Kidney (tissue), 14 donors: Measurements from ENCODE around the gene RMND5B. TPM values are rescaled to one million over a fixed set of nuclear protein-coding genes. Genes with fewer than 3 reads are reported as not detected.
"Not testable (repeated sequence)": the region's sequence is repeated elsewhere in the genome, so short reads cannot be mapped to it uniquely, and the experiment has no call there.

Experiments
- DNase-seq, 5 donors: peaks; one replicate each; pipeline ENCODE4 v3.0.0-alpha.2; 2013 to 2020
- FAIRE-seq: peaks from 2 replicates; lab custom pipeline; 2012; peaks lifted over from hg19 to GRCh38; lab: Jason Lieb, UNC
- H3K27ac ChIP-seq, 2 donors: one replicate each; pipeline ENCODE4 v1.7.0; 2013; ENCODE audit warnings: low read depth in 2 of 2, low read length in 2 of 2, inconsistent platforms in 1 of 2
- H3K27me3 ChIP-seq: one replicate; pipeline ENCODE4 v1.7.1; 2013; ENCODE audit warnings: low read length, inconsistent platforms; ENCODE audit not compliant: control insufficient read depth, insufficient read depth
- H3K36me3 ChIP-seq, 3 donors: one replicate each; pipeline versions ENCODE4 v1.7.0 to v1.7.1; 2013; ENCODE audit warnings: low read length in 3 of 3, control low read depth in 1 of 3, inconsistent platforms in 1 of 3; ENCODE audit not compliant: insufficient read depth in 3 of 3, control insufficient read depth in 2 of 3
- H3K4me1 ChIP-seq, 3 donors: one replicate each; pipeline versions ENCODE4 v1.7.0 to v1.7.1; 2013; ENCODE audit warnings: low read length in 3 of 3, inconsistent platforms in 1 of 3, low read depth in 1 of 3; ENCODE audit not compliant: control insufficient read depth in 2 of 3, insufficient read depth in 2 of 3
- H3K4me3 ChIP-seq, 3 donors: one replicate each; pipeline versions ENCODE4 v1.7.0 to v1.8.1; 2013; ENCODE audit warnings: low read length in 3 of 3, control low read depth in 1 of 3, inconsistent platforms in 1 of 3
- H3K9ac ChIP-seq, 3 donors: one replicate each; pipeline versions ENCODE4 v1.7.0 to v1.7.1; 2013; ENCODE audit warnings: low read length in 3 of 3, control low read depth in 1 of 3, inconsistent platforms in 1 of 3
- H3K9me3 ChIP-seq, 3 donors: one replicate each; pipeline versions ENCODE4 v1.7.0 to v1.7.1; 2013; ENCODE audit warnings: low read length in 3 of 3, control low read depth in 1 of 3, inconsistent platforms in 1 of 3; ENCODE audit not compliant: control insufficient read depth in 2 of 3, insufficient read depth in 1 of 3
- intact Hi-C: fragments of 100-400 bp; cut with DNase I; formaldehyde crosslinking; loops from one replicate; pipeline ENCODE4 v1.11.1; 2022
- polyA plus RNA-seq: library from polyadenylated mRNA; stranded (reverse); fragments of 350-450 nt; fragmentation: Illumina TruSeq; extraction: RNeasy Lipid Tissue Mini Kit (QIAGEN cat#74804); gene quantifications from one replicate; pipeline ENCODE4 v1.2.3, GENCODE V29; 2014; ENCODE audit warnings: low read depth, low replicate concordance; ENCODE audit not compliant: insufficient read depth
- total RNA-seq: library from RNA; stranded (reverse); fragmentation: NEBNext Ultra II Directional; extraction: Animal tissue kit (Norgen Biotek cat#: 25700); gene quantifications from one replicate; pipeline ENCODE4 v1.2.1, GENCODE V29; 2021
- TF ChIP-seq, protein P1 (sequence below): IDR thresholded peaks from 3 replicates; pipeline ENCODE4 v1.5.1; 2012; ENCODE audit warnings: mild to moderate bottlenecking, moderate library complexity, borderline replicate concordance; ENCODE audit not compliant: insufficient read depth; ENCODE audit errors: extremely low read depth
- donor health status: control.
- donor health status: control.
- donor health status: control.
- donor health status: control.
- donor health status: control.
- donor health status: DM: yes; HTN: yes; CAD: no.
- donor health status: Normal renal cell carcinoma (clear cell type).

Gene RMND5B
- total and polyA plus RNA-seq, 2 donors from 2014 or later = 36.6 to 45.3 TPM

DNA sequence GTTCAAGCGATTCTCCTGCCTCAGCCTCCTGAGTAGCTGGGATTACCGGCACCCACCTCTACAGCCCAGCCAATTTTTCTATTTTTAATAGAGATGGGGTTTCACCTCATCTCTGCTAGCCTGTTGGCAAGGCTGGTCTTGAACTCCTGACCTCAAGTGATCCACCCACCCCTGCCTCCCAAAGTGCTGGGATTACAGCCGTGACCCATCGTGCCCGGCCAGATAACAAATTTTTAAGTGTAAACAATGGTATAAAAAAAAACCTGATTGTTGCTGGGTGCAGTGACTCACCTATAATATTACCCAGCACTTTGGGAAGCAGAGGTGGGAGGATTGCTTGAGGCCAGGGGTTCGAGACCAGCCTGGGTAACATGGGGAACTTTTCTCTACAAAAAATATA lies 45.5 kb upstream of the RMND5B start:
- no peak for DNase-seq
- H3K9ac ChIP-seq = no peak overlapping the region
- H3K4me3 ChIP-seq = no peak overlapping the region
- H3K27me3 ChIP-seq = no peaks in the 10 kb centered on the region
- H3K9me3 ChIP-seq = no peaks in the 10 kb centered on the region
- no peak overlapping the region for H3K27ac ChIP-seq
- no peaks in the 10 kb centered on the region for H3K4me1 ChIP-seq
- H3K36me3 ChIP-seq = no peaks in the 10 kb centered on the region
- intact Hi-C loops = no loop called here
- no peak for FAIRE-seq
- TF ChIP-seq, protein P1, sequence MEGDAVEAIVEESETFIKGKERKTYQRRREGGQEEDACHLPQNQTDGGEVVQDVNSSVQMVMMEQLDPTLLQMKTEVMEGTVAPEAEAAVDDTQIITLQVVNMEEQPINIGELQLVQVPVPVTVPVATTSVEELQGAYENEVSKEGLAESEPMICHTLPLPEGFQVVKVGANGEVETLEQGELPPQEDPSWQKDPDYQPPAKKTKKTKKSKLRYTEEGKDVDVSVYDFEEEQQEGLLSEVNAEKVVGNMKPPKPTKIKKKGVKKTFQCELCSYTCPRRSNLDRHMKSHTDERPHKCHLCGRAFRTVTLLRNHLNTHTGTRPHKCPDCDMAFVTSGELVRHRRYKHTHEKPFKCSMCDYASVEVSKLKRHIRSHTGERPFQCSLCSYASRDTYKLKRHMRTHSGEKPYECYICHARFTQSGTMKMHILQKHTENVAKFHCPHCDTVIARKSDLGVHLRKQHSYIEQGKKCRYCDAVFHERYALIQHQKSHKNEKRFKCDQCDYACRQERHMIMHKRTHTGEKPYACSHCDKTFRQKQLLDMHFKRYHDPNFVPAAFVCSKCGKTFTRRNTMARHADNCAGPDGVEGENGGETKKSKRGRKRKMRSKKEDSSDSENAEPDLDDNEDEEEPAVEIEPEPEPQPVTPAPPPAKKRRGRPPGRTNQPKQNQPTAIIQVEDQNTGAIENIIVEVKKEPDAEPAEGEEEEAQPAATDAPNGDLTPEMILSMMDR = no peak

DNA sequence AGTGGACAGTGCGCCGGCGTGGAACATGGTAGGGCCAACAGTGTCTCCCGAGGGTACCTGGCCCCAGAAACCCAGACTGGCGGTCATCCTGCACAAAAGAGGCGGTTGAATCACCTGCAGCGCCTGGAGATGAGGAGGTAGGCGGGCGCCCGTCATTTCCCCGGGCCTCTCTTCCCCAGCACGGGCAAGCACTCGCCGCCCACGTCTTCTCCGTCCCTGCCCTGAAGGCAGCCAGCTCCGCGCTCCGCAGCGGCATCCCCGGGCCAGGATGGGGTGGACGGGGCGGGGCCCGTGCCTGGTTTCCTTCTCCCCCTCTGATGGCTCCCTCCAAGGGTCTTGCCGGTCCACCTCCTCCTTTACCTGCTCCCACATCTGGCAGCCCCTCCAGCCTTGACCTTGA lies 44.5 kb upstream of the RMND5B start:
- DNase-seq (no peak), FAIRE-seq (no peak)
- H3K9me3 ChIP-seq = no peaks in the 10 kb centered on the region
- no peaks in the 10 kb centered on the region for H3K4me1 ChIP-seq
- H3K36me3 ChIP-seq = no peaks in the 10 kb centered on the region
- H3K27ac ChIP-seq = no peak overlapping the region
- TF ChIP-seq, protein P1 = no peak
- intact Hi-C loops = no loop called here
- no peak overlapping the region for H3K9ac ChIP-seq
- no peaks in the 10 kb centered on the region for H3K27me3 ChIP-seq
- H3K4me3 ChIP-seq = no peak overlapping the region

DNA sequence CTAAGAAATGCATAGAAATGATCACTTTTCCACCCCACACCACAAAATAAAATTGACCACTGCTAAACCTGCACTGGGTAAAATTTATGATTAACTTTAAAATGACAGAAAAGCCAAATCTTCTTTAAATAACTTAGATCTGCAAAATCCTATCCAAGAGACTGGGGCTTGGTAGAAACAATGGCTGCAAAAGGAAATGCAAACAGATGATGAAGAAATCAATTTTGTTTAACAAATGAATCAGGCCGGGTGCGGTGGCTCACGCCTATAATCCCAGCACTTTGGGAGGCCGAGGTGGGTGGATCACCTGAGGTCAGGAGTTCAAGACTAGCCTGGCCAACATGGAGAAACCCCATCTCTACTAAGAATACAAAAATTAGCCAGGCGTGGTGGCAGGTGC lies 43.6 kb upstream of the RMND5B start:
- H3K4me1 ChIP-seq, H3K9me3 ChIP-seq, H3K27ac ChIP-seq, intact Hi-C loops, FAIRE-seq, H3K9ac ChIP-seq, H3K36me3 ChIP-seq, DNase-seq, H3K4me3 ChIP-seq, H3K27me3 ChIP-seq: not testable (repeated sequence)

DNA sequence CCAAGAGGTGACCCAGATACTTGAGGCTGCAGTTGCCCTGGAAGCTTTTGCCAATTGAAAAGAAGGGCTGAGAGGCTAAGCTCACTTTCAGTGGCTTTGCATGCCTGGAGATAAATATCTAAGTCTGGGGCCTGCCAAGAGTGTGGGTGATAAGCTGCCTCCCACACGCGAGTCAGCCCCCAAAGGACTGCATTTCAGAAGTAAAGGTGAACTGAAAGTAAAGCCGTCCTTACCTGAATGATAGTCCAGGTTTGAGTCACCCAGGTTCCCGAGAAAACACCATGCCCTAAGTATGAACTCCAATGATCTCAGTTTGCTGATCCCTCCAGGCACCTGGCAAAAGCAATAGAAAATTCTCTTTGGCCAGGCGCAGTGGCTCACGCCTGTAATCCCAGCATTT lies 40.0 kb upstream of the RMND5B start:
- intact Hi-C loops = no loop called here
- Histone ChIP-seq H3K4me3 (no peak overlapping the region), H3K27ac (no peak overlapping the region), H3K27me3 (no peaks in the 10 kb centered on the region), H3K36me3 (no peaks in the 10 kb centered on the region), H3K9ac (no peak overlapping the region), H3K4me1 (no peaks in the 10 kb centered on the region), H3K9me3 (no peaks in the 10 kb centered on the region)
- FAIRE-seq (no peak), DNase-seq (no peak)
- TF ChIP-seq, protein P1 = no peak
